Measurements from ENCODE around the gene BLOC1S4.
A peak's percentile ranks its signal among the peaks of the same experiment; 100 is the strongest.
"Not testable (repeated sequence)": the region's sequence is repeated elsewhere in the genome, so short reads cannot be mapped to it uniquely, and the experiment has no call there.

The BLOC1S4 gene

DNA sequence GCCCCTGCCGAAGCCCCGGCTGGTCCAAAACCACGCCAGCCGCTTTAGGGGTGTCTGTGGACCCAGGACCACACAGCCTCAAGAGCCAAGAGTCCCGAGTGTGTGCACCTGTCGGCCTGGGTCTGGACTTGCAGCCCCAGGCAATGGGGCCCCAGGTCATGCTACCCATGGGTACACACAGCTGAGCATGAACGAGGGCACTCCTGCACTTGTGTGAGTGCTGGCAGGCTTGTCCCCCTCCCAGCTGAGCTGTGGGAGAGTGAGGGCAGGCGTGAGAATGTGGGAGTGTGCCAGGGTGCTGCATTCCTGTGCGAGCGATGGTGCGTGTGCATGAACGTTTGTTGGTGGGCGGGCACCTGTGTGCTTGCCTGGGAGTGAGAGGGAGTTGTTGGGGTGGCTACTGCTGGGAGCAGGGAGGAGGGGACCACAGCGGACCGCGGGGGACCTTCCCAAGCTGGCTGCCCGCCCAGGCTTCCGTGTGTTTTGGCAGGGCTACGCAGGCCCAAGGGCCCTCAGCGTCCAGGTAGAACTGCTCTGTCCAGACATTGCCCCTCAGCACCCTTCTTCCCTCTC, 30.8 kb downstream of the BLOC1S4 start:
- DNase-seq: no peak

DNA sequence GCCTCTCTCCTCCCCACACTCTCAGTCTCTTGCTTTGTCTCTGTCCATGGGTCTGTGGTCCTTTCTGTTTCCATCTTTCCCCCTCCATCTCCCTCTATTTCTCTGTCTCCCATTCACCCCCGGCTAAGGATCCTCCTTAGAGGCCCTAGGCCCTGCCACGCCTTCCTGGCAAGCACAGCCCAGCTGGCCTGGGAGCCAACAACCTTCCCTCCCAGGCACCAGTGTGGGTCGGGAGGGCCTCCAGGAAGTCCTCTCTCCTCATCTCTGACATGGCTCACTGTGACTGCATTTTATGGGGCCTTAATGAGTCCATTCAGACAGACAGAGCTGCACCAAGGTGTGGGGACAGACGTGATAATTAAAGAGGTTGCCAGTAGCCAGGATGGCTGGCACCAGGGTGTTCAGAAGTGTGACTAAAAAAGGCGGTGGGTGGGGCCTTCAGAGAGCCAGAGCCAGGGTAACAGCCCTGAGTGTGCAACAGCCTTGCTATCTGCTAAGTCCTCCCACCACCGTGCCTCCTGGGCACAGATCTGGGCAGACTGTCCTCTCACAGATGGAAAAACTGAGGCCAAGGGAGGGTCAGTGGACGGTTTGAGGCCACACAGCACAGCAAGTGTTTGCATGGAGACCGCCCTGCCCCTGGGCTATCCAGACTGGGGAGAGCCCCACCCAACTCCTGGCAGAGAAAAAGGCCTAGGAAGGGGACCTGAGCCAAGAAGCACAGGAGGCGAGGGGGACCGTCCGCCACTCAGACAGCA, 31.5 kb downstream of the BLOC1S4 start:
- DNase-seq: no peak

DNA sequence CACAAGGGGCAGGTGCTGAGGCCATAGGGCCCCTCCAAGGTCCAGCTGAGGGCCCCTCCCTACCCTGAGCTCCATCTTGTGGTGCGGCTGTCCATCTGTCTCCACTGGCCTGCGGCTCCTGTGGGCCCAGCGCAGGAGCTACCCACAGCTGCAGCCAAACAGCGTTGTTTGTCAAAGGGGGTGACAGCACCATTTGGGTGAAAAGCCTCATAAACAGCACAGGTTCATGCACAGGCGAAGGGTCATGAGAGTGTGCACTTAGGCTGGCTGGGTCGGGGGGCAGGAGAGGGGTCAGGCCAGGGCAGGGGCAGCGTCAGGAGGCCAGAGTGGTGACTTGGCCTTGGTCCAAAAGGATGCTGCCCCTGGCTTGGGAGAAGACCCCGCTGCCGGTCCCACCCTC, 32.3 kb downstream of the BLOC1S4 start:
- no peak for DNase-seq

DNA sequence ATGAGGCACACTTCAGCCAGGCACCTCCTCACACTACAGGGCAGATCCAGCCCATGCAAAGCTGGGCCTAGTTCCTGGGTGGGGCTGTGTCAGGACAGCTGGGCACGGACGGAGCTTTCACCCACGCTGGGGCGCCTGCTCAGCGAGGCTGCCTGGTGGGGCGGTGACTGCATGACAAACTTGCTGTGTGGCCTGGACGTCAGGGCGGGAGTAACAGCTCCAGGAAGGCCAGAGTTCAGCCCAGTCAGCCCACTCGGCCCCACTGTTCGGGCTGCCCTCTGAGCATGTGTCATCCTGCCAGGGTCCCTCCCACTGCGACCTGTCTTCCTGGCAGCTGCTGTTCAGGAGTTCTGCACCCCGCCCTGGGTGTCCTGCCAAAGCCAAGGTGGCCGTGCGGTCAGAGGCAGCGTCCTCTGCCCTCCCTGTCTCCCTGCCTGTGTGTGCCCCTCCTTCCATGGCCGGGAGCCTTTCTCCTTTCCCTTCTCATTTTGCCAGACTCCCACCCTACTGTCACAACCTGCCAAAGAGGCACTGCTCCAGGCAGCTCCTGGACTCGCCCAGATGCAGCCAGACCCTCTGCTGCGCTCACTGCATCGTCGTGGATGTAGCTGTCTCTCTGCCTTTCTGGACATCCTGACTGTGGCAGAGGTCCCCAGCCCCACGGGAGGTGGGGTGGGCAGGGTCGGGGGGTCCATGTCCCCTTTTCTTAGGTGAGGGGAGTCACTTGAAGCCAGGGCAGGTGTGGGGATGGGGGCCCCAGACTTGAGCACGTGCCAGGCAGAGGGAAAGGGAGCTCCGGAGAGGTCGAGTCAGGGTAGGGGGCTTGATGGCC, 33.6 kb downstream of the BLOC1S4 start:
- no peak for DNase-seq

DNA sequence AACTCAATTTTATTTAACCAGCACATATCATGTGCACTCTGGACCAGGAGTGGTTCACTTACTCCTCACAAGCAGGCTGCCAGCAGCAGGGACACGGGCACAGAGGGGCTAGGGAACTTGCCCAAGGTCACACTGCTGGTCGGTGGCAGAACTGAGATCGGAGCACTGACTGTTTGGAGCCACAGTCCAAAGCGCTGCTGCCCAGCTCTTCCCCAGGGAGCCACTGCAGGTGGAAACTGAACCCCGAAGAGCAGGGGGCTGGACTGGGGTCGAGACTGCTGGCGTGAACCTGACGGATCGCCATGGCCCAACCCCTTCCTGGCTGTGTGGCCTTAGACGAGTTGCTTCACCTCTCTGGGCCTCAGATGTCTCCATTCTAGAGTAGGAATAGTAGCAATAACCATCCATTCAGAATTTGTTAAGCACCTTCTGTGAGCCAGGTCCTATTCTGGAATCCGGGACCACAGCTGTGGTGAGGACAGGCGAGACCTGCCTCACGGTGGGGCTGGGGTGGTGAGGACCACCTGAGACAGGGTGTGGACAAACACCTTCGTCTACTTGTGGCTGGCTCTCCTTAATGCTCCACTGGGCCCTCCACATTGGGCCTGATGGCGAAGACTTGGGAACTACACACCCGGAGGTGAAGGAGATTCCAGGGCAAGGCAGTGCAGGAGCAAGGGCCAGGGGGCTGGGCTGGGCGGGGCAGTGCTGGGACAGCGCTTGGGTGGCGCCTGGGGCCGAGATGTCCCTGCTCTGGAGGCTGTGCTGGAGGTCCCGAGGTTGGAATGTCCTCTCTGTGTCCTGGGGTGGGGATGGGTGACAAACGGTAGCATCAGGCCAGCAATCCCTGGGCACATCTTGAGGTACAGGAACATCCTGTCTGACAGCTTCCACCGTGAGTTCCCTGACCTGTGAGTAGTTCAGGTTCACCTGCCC, 34.6 kb downstream of the BLOC1S4 start:
- no peak for DNase-seq

DNA sequence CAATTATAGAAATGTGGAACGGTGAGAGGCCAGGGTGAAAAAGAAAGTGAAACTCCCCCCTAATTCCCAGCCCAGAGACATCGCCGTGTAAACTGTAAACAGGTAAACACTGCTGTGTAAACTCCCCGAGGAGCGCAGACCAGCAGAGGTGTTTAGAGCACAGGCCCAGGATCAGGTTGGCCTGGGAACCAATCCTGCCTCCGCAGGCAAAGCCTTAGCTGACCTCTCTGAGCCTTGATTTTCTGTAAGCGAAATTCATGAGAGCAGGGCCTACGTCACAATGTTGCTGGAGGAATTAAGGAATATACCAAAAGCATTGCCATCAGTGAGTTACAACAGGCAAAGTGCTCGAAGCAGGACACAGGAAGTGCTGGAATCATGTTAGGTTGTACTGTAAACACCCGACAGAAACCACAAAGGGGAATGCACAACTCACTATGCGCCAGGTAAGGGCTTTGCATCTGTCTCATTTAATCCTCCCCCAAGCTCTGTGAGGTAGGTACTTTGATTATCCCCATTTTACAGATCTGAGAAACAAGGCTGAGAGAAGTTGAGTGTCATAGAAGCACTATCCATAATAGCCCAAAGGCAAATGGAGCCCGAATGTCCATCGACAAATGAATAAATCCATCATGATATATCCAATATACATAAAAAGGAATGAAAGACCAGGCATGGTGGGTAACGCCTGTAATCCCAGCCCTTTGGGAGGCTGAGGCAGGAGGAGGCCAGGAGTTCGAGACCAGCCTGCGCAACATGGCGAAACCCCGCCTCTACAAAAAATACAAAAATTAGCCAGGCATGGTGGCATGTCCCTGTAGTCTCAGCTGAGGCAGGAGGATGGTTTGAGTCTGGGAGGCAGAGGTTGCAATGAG, 35.9 kb downstream of the BLOC1S4 start:
- DNase-seq: no peak

DNA sequence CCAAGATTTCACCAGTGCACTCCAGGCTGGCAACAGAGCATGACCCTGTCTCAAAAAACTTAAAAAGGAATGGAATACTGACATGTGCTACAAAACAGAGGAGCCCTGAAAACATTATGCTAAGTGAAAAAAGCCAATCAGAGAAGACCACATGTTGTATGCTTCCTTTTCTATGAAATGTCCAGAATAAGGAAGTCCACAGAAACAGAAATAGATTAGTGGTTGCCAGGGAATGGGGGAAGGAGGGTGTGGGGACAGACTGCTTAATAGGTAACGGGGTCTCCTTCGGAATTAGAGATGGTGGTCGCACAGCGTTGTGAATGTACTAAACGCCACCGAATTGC, 36.5 kb downstream of the BLOC1S4 start:
- peak; percentile 73 for DNase-seq

DNA sequence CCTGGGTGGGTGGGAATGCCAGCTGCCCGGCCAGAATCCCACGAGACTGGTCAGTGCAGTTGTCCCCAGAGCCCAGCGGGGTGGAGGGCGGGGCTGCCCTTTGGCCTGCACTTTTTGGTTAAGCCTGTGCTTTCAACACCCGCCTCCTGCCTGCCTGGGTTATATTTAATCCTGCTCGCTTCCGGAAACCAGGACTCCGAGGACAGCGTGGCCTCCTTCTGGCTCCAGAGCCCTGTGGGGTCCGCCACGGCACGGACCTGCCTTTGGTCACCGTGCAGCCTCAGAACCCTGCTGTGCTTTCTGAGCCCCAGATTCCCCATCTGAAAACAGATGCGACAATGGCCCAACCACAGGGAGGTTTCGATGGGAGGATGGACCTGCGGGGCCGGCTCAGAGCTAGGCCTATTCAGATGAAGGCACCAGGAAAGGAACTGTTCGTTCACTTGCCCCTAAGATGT, 37.2 kb downstream of the BLOC1S4 start:
- no peak for DNase-seq

DNA sequence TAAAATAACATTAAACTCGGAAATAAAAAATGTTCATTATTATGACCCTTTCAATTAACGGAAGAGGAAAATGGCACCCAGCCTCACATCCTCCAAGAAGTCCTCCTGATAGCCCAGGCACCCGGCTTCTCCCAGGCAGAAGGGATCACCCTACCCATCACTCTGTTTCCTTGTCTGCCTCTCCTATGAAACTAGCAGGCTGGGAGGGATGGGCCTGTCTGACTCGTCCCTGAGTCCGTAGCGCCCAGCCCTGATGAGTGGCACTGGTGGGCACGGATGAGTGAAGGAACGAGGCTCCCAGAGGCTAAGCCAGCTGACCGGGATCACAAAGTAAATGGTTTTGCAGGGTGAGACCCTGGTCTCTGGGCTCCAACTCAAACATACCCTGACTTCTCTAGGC, 37.9 kb downstream of the BLOC1S4 start:
- DNase-seq: no peak

DNA sequence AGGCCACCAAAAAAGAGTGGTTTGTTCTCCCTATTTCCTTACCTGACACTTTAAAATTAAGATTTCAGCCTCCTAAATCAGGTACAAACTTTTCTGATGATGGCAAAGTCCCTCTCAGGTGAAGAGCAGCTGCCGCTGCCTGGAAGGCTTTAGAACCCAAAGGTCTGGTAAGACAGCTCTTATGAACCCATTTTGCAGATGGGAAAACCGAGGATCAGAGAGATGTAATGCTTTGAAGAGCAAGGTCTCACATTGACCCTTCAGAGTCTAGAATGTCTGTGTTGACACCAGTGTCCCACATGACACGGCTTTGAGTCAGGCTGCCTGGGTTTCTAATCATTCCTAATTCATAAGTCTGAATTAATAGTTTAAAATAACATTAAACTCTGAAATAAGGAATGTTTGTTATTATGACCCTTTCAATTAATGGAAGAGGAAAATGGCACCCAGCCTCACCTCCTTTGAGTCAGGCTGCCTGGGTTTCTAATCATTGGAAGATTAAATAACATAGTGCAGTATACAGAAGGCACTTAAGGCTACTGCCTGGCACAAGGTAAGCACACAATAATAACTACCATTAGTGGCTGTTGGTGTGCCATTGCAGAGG, 38.6 kb downstream of the BLOC1S4 start:
- DNase-seq: no peak

DNA sequence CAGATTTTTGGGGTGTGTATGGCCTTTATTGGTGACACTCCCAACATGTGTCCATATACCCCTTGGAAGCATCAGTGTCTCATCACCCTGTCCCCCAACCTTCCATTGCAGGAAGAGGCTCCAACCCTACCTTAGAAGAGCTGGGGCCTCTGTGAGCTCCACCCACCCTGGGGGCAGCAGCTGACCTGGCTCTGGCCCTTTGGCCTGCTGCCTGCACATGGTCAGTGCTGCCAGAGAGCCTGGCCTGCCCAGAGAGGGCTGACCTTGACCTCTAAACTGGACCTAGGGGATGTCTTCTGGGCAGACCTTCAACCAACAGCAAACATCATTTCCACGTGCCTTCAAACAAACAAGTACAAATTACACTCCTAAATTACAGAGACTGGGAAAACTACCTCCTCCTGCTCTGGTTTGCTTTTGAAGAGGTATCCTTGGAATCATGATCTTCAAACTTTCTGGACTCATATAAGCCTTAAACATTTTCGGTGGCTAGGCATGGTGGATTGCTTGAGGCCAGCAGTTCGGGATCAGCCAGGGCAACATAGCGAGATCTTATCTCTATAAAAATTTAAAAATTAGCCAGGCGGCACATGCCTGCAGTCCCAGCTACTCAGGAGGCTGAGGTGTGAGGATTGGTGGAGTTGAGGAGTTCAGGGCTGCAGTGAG, 39.2 kb downstream of the BLOC1S4 start:
- no peak for DNase-seq

DNA sequence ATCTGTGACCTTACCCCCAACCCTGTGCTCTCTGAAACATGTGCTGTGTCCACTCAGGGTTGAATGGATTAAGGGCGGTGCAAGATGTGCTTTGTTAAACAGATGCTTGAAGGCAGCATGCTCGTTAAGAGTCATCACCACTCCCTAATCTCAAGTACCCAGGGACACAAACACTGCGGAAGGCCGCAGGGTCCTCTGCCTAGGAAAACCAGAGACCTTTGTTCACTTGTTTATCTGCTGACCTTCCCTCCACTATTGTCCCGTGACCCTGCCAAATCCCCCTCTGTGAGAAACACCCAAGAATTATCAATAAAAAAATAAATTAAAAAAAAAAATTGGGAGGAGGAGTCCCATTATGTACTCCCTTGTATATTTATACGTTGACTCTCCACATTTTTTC, 40.4 kb downstream of the BLOC1S4 start:
- DNase-seq: not testable (repeated sequence)

DNA sequence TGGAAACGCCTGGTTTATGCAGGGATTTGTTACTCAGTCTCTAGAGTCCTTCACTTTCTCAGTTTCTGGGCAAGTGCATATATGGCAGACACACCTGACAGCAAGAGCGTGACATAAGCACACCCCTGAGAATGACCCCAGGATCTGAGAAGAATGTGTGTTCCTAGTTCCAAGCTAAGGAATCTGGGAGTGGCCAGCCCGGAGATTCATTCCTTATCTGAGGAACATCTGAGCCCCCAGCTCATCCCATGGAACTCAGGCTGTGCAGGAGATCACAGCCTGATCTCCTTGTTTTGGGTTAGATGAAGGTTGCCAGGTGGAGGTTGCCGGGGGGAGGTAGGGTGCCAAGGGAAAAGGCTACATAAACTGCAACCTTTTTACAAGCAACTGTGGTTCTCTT, 42.8 kb downstream of the BLOC1S4 start:
- no peak for DNase-seq

DNA sequence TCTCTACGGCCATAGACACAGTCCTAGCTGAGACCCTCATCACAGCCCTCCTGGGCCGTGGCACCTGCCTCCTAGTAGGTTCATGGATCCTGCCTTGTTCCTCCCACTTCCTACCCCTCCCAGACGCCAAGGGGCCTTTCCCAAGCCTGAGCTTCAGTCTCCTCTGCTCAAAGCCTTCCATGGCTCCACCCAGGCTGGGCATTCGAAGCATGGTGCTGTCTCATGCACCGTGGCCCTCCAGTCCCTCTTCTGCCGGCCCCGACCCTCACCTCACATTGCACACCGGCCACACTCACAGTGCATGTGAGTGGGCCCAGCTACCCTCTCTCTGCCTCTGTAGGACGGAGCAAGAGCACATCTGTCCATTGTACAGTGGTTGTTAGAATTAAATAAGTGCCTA, 44.9 kb downstream of the BLOC1S4 start:
- no peak for DNase-seq

DNA sequence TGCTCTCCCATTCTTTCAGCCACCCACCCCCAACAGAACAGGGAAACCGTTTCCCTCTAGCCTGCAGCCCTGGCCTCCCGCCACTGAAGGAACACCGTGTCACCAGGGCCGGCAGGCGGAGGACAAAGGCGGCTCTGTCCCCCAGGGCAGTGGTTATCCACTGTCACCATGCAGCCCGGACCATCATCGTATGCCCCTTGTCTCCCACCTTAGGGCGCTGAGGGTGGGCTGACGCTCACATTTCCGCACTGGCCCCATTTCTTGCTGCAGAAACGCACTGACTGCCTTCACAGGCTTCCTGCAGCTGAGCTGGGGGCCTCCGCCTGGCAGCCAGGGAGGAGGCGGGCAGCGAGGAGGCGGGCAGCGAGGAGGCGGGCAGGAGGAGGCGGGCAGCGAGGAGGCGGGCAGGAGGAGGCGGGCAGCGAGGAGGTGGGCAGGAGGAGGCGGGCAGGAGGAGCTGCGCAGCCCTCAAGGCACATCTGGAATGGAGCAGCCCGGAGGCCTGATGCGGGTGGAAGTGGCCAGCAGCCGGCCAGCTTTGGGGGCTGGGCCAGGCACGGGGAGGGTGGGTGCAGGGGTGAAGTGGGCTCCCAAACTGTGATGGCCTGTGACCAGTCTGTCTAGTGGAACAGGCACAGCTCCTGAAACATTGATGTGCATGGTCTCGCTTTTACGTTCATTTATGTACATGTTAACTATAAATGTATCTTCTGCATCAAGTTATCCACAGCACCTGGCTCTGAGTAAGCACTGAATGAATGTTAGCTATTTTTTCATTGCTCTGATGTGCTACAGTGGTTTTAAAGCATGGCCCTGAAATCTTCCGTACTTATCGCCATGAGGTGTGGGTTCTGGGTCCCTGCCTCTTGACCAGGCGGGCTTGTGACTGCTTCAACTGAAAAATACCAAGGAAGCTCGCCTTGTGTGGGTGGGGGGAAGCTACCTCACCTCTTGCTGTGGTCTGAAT, 46.0 kb downstream of the BLOC1S4 start:
- peak; percentile 68 for DNase-seq

DNA sequence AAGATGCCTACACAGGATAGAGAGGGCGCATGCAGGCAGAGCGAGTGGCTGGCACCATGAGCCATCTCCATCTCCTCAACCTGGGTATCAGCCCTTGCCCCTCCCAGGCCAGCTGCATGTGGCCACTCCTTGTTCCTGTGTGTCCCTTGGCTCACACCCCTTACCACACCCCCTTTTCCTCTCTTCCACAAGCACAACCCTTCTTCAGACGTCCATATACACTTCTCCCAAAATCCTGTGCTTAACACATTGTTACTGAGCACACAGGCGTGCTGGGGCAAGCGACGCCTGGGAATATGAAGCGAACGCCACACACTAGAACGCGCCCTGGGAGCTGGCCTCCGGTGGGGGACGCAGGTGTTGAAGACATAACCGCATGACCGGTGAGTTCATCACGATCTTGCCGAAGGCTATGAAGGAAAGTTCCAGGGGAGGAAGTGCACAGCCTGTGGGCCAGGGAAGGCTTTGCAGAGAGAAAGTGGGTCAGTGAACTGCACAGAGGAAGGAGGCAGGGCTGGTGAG, 47.4 kb downstream of the BLOC1S4 start:
- no peak for DNase-seq

DNA sequence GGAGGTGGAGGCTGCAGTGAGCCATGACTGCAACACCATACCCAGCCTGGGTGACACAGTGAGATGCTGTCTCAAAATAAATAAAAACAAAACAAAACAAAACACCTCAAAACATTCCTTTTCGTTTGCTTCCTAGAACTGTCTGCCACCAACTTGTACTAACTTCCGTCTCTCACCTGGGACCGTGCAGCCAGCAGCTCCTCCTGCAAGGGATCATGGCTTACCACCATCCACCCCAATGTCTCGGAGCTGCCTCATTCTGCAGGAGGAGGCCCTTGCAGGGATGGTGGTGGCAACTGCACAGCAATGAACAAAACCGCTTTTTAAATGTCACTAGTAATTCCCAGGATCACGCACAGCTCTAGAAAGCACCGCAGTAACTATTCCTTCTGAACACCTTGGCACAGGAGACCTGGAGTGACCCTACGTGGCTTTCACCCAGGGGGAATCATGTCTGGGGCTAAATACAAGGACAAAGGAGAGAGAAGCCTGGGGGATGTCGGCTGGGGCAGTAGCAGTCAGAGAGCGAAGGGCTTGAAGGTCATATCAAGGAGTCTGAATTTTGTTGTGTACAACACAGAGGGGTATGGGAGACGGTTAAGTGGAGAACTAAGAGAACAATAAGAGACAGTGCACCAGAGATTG, 49.1 kb downstream of the BLOC1S4 start:
- no peak for DNase-seq

DNA sequence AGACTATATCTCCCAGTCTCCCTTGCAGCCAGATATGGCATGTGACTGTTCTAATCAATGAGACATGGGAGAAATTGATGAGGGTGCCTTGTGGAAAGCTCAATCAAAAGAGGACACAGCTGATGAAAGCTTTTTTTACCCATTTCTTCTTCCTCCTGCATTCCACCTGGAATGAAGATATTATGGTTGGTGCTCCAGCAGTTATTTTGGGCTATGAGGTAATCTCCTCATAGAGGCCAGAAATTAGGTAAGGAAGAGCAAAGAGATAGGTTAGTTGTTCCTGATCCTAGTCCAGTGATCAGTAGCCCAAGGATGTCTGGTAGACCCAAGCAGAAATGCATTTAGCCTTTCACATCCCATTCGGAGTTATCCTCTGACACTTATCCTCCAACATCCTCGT, 49.7 kb downstream of the BLOC1S4 start:
- no peak for DNase-seq
